HG03066 (cell line): ENCODE data around the gene FH.

ENCODE experiments used
- ATAC-seq: cut with Tn5 transposase; IDR thresholded peaks from one replicate; pipeline ENCODE4 v1.9.1; 2021; ENCODE audit warnings: low read depth; ENCODE audit not compliant: unreplicated experiment

Gene FH

GRCh38 chr1:241460098-241460873 lies 59.3 kb downstream of the FH start:
- ATAC-seq = no peak

GRCh38 chr1:241459186-241459802 lies 60.3 kb downstream of the FH start:
- ATAC-seq = no peak

GRCh38 chr1:241457421-241457820 lies 62.1 kb downstream of the FH start:
- no peak for ATAC-seq

GRCh38 chr1:241456743-241457142 lies 62.8 kb downstream of the FH start:
- no peak for ATAC-seq

GRCh38 chr1:241453732-241454131 lies 65.8 kb downstream of the FH start:
- no peak for ATAC-seq

- ATAC-seq = no peak
These were observed 67.6 kb downstream of the FH start for GRCh38 chr1:241451956-241452355.
